Measurements from ENCODE around the gene TIAM1. TPM values are rescaled to one million over a fixed set of nuclear protein-coding genes. Genes with fewer than 3 reads are reported as not detected.

The TIAM1 gene
- total RNA-seq, 1 experiment from 2014 or later: 28.7 TPM

DNA sequence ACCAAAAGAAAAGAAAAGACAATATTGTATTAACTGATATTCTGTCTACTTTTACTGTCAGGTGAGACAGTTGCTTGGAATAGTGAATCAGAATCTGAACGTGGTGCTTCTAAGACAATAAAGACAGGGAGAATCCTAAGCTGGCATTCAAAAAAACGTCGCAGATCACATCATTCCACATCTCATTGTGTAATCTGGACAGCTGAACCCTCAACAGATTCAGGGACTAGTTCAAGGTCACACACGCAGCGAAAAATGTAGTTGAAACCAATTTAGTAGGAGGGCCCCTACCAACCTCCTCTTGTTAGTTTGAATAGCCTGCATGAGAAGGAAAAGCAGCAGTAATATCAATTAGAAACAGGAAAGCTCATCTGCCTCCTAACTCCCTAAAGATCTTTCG lies 259.4 kb downstream of the TIAM1 start (continued):
- TF ChIP-seq ERG (CRISPR knock-in tag; IDR thresholded peaks at IDR 0.05) (no peak), CREB1 (CRISPR knock-in tag; IDR thresholded peaks at IDR 0.05) (no peak), PRRX2 (CRISPR knock-in tag; IDR thresholded peaks at IDR 0.05) (no peak), TCF7 (CRISPR knock-in tag; IDR thresholded peaks at IDR 0.05; ENCODE audit: low read depth) (no peak), NR2C2 (CRISPR knock-in tag; IDR thresholded peaks at IDR 0.05) (no peak)

DNA sequence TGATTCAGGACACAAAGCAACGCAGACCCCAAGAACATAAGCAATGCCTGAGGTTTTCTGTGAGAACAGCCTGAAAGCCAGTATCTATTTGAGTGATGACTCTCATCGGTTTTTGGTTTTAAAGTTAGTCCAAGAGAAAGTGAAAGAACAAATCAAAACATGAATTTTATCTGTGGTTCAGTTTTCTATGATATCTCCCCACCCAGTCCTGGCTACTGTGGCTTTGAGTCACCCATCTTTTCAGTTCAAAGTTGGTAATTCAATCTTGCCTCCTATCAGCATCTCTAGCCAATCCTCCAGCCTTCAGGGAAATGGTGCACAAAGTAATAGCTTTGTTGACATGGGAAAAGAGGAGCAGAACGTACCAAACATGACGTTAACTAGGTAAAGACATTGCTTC lies 265.3 kb downstream of the TIAM1 start:
- Mint-ChIP-seq H3K27ac (no peak overlapping the region), H3K4me3 (no peak overlapping the region), H3K9me3 (peaks cover 15% of the 10 kb centered on the region; the same call in 1 of the 2 replicates), H3K27me3 (ENCODE audit: low read depth) (no peaks in the 10 kb centered on the region), H3K36me3 (no peaks in the 10 kb centered on the region), H3K4me1 (no peaks in the 10 kb centered on the region)
- TF ChIP-seq, protein P1, sequence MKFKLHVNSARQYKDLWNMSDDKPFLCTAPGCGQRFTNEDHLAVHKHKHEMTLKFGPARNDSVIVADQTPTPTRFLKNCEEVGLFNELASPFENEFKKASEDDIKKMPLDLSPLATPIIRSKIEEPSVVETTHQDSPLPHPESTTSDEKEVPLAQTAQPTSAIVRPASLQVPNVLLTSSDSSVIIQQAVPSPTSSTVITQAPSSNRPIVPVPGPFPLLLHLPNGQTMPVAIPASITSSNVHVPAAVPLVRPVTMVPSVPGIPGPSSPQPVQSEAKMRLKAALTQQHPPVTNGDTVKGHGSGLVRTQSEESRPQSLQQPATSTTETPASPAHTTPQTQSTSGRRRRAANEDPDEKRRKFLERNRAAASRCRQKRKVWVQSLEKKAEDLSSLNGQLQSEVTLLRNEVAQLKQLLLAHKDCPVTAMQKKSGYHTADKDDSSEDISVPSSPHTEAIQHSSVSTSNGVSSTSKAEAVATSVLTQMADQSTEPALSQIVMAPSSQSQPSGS (CRISPR knock-in tag; IDR thresholded peaks at IDR 0.05; ENCODE audit: borderline replicate concordance, low read depth): no peak
- no peak for TF ChIP-seq NFE2L1 (CRISPR knock-in tag; IDR thresholded peaks at IDR 0.05)
- TF ChIP-seq ZNF138 (CRISPR knock-in tag; conservative IDR thresholded peaks at IDR 0.05): no peak
- no peak for TF ChIP-seq ZSCAN18 (CRISPR knock-in tag; IDR thresholded peaks at IDR 0.05)
- TF ChIP-seq STAT6 (CRISPR knock-in tag; conservative IDR thresholded peaks at IDR 0.05; ENCODE audit: low read depth): no peak
- TF ChIP-seq ZNF219 (CRISPR knock-in tag; IDR thresholded peaks at IDR 0.05; ENCODE audit: borderline replicate concordance): no peak
- TF ChIP-seq ERG (CRISPR knock-in tag; IDR thresholded peaks at IDR 0.05): no peak
- TF ChIP-seq KAT7 (CRISPR knock-in tag; IDR thresholded peaks at IDR 0.05; ENCODE audit: borderline replicate concordance): no peak
- no peak for TF ChIP-seq ZNF263 (CRISPR knock-in tag; IDR thresholded peaks at IDR 0.05; ENCODE audit: low read depth)
- no peak for TF ChIP-seq FOXK1 (CRISPR knock-in tag; IDR thresholded peaks at IDR 0.05)
- ChIA-PET POLR2A (no interaction called here), CTCF (interaction anchor here (0.6 kb wide), 1 partner anchor 247 kb away, joined by 3 read pairs; no protein-coding TSS in a partner anchor)
- DNase-seq (ENCODE audit: low spot score): no peak
- no peak for ATAC-seq

- ChIA-PET CTCF (no interaction called here), POLR2A (no interaction called here)
- Mint-ChIP-seq H3K9me3 (peaks cover 19% of the 10 kb centered on the region; the same call in 1 of the 2 replicates), H3K36me3 (no peaks in the 10 kb centered on the region), H3K27me3 (ENCODE audit: low read depth) (no peaks in the 10 kb centered on the region), H3K4me1 (no peaks in the 10 kb centered on the region), H3K27ac (no peak overlapping the region), H3K4me3 (no peak overlapping the region)
- DNase-seq (ENCODE audit: low spot score) (no peak), ATAC-seq (no peak)
- TF ChIP-seq ZNF425 (CRISPR knock-in tag; conservative IDR thresholded peaks at IDR 0.05): no peak
- no peak for TF ChIP-seq STAT6 (CRISPR knock-in tag; conservative IDR thresholded peaks at IDR 0.05; ENCODE audit: low read depth)
- no peak for TF ChIP-seq ZNF219 (CRISPR knock-in tag; IDR thresholded peaks at IDR 0.05; ENCODE audit: borderline replicate concordance)
- TF ChIP-seq ELF4 (CRISPR knock-in tag; IDR thresholded peaks at IDR 0.05; ENCODE audit: low read depth): no peak
- TF ChIP-seq EMX1 (CRISPR knock-in tag; IDR thresholded peaks at IDR 0.05): no peak
These were observed 265.8 kb downstream of the TIAM1 start for GRCh38 chr21:31078216-31078615.

Measured in WTC11 (cell line).